Fibroblast of skin of right quadriceps (primary cell): ENCODE data around the gene NSDHL.

ENCODE experiments used
- DNase-seq: peaks from one replicate; pipeline ENCODE4 v3.0.0-alpha.2; 2013

NSDHL gene

GRCh38 chrX:152845618-152846240 lies 14.9 kb downstream of the NSDHL start:
- no peak for DNase-seq

DNA sequence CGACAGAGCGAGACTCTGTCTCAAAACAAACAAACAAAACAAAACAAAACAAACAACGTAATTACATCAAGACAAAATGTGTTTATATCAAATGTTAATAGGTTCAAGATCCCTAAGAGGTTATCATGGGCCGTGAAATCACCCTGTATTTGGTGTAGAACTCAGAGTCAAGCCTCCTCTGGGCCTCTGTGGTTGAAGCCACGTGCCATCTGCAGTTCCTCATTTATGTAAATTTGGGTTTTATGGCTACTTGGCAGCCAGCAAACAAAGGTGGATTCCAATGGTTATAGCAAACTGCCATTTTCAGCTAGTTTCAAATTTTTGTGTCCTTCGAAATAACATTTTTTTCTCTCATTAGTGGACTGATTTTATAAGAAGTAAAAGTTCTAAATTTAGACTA lies 16.4 kb downstream of the NSDHL start:
- DNase-seq = no peak

DNA sequence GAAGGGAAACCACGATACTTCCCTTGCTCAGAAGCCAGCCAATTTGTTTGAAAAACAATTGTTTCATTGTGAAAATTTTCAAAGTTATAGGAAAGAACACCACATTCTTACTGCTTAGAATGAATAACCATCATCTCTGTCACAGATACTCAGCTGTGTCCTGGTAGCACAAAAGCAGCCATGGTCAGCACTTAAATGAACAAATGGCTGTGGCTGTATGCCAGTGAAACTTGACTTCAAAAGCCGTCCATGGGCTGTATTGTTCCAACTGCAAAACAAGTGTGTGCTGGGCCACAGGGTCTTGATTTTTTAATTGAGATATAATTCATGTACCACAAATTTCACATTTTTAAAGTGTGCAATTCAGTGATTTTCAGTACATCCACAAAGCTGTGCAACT lies 19.6 kb downstream of the NSDHL start:
- no peak for DNase-seq

DNA sequence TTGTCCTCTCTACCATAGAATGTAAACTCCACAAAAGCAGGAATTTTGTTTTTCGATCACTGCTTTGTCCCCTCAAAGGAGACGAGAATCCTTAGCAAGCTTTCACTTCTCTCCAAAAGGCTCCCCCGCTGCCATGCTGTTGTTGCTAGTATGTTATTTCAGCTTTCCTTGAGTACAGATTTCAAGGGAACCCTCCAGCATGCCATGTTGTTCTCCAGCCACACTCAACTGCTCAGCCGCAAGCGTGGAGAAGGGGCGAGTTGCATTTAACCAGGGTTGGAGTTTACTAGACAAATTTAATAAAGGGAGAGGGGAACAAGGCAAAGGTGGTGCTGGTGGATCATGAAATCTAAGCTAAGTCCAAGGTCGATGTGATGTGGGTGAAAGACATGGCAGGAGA lies 23.1 kb downstream of the NSDHL start:
- no peak for DNase-seq

DNA sequence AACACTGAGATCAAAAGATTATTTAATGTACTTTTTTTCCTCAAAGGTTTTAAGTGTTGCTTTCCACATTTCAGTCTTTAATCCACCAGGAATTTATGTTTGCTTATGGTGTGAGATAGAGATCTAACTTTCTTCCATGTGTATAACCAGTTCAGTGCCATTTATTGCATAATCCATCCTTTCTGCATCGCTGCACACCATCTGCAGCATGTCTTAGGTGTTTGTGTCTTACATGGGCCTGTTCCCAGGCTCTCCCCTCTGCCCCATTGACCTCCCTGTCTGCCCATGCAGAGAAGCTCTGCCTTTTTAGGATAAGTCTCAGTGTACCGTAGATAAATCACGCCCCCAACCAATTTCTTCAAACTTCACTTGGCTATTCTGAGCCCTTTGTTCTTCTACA lies 30.3 kb downstream of the NSDHL start:
- no peak for DNase-seq

- no peak for DNase-seq
Observed at GRCh38 chrX:152861826-152862225, 31.0 kb downstream of the NSDHL start.

- DNase-seq = no peak
Observed at GRCh38 chrX:152865232-152865920, 34.5 kb downstream of the NSDHL start.

DNA sequence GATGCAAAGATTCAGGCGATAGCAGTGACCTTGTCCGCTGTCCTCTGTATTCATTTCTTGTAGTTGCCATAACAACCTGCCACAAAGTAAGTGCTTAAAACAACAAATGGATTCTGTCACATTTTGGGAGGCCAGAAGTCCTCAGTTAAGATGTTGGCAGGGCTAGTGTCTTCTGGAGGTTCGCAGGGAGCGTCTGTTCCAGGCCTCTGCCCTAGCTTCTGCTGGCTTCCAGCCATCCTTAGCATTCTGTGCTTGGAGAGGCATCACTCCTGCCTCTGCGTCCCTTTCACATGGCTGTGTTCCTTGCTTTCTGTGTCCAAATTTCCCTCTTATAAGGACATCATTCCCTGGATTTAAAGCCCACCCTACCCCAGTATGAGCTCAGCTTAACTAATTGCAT lies 35.5 kb downstream of the NSDHL start:
- no peak for DNase-seq

- DNase-seq = no peak
Observed at GRCh38 chrX:152869972-152870371, 39.1 kb downstream of the NSDHL start.

- no peak for DNase-seq
Observed at GRCh38 chrX:152871260-152871659, 40.4 kb downstream of the NSDHL start.

GRCh38 chrX:152872522-152872921 lies 41.7 kb downstream of the NSDHL start:
- no peak for DNase-seq

DNA sequence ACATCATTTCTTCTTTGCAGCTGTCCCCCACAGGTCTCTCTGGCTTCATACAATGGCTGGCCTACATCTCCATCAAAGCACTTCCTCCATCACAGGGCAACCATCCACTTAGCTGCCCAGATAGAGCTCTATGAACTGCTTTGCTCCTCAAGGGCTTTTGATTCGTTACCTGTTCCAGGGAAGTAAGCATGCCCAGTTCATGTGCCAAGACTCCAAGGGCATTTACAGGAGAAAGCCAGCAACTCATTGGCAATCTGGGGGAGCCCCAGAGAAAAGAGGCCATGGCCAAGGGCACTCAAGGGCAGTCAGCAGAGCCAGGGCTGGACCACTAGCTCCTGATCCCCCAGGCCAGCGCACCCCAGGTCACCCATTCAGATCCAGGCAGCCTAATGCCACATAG lies 42.5 kb downstream of the NSDHL start:
- no peak for DNase-seq

GRCh38 chrX:152876931-152877840 lies 46.3 kb downstream of the NSDHL start:
- no peak for DNase-seq

- no peak for DNase-seq
Observed at GRCh38 chrX:152878976-152879755, 48.3 kb downstream of the NSDHL start.

- no peak for DNase-seq
Observed at GRCh38 chrX:152881289-152881688, 50.4 kb downstream of the NSDHL start.

- no peak for DNase-seq
Observed at GRCh38 chrX:152884171-152884570, 53.3 kb downstream of the NSDHL start.

DNA sequence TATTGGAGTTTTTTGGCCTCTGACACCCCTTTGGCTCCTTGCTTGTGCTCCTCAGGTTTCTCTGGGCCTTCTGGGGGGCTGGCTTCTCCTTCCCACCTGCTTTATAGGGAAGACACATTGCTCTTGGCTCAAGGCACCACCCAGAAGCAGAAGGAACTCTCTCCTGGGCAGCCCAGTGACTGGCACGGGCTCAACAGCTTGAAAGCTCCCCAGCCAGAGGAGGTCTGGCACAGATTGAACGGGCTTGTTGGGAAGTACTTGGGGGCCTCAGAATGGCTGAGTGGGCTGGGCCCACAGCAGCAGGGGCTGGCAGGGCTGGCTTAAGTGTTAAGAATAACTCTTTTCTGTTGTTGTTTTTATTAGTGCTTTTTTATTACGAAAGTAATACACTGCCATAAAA lies 55.9 kb downstream of the NSDHL start:
- no peak for DNase-seq

- DNase-seq = no peak
Observed at GRCh38 chrX:152892499-152892898, 61.6 kb downstream of the NSDHL start.

DNA sequence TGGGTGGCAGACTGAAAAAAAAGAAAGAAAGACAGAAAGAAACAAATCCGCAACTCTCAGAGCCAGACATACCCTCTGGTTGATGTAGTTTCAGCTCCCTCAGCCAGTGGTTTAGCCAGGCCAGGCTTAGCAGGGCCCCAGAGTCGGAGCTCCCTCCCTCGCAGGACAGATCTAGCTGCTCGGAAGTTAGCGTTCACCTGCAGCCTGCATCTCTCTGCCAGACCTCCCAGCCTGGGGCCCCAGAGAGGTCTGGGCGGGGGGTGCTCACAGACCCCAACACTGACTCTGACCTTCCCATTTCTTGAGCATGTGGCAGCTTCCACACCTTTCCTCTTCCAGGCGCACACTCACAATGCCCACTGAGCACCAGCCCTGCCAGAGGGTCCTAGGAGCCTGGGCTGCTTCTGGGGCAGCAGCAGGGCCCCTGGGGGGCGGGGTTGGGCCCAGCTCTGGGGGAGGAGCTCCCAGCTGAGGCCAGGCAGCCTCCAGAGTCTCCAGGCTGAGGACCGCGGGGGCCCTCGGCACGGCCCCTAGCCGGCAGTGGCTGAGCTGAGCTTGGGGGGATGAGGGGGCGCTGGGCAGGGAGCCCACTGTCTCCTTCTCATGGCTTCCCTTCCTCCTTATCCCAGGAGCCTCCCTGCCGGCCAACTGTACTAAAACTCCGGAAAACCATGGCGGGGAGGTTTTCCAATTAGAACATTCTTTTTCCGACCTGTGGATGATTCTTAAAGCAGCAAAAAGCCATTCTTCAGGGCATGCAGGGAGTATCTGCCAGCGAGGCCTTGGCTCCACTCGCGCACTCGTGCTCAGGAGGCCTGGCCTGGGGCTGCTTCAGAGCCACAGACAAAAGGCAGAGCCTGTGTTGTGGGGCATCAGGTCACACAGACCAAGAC lies 62.4 kb downstream of the NSDHL start:
- DNase-seq = no peak

DNA sequence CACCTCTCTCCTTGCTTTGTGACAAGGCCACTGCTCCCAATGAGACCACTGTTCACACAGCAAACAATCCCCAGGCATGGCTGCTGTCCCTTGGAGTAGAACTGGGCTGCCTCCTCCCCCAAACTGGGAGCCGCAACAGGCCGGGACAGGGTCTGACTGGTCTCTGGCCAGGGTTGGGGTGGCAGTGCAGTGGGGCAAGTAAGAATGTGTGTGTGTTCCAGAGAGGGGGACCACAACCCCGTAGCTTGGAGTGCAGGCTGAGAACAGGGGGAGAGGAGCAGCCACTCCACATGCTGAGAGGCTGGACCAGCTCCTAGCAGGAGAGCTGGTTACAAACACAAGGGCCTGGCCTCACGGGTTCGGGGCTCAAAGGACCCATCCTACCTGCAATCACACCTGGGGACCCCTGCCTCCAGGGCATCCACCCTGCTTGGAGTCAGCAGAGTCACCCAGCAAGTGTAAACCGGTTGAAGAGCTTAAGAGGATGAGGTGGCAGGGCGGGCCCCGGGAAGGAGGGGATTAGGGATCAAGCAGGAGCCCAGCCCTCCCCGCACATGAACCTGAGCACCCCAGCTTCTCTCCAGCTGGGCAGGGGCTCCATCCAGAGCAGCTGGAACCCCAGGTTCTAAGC lies 63.2 kb downstream of the NSDHL start:
- DNase-seq = no peak

- no peak for DNase-seq
Observed at GRCh38 chrX:152895121-152895520, 64.3 kb downstream of the NSDHL start.
